ENCODE data around the gene NUP133.
A peak's percentile ranks its signal among the peaks of the same experiment; 100 is the strongest.
"Not testable (repeated sequence)": the region's sequence is repeated elsewhere in the genome, so short reads cannot be mapped to it uniquely, and the experiment has no call there.

The NUP133 gene

DNA sequence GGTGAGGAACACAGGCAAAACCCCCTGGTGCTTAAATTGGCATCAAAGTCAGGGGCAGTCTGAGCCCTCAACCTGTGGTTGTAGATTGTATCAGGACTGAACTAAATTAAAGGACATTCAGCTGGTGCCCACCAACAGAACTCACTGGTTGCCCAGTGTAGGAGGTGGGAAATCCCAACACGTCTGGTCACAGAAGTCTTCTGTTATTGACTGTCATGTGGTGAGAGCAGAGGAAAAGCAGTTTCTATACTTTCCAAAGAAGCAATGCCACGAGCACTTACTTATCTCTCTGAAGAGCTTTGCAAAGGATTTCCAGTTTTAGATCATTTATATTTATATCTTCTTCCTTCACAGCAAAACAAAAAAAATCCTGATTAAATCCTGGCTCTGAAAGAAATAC is 59.3 kb downstream of the NUP133 start:
- no peak for DNase-seq (ENCODE audit: low read depth)

DNA sequence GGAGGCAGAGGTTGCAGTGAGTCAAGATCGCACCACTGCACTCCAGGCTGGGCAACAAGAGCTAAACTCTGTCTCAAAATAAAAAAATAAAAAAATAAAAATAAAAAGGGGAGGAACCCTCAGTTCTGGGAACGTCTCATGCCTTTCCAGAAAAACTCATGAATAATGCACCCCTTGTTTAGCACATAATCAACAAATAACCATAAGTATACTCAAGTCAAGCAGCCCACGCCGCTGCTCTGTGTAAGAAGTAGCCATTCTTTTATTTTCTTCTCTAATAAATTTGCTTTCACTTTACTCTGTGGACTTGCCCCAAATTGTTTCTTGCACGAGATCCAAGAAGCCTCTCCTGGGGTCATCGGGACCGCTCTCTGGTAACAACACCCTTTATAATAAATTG is 59.8 kb downstream of the NUP133 start:
- no peak for DNase-seq (ENCODE audit: low read depth)

GRCh38 chr1:229447809-229448252 is 60.3 kb downstream of the NUP133 start:
- DNase-seq (ENCODE audit: low read depth) = no peak

DNA sequence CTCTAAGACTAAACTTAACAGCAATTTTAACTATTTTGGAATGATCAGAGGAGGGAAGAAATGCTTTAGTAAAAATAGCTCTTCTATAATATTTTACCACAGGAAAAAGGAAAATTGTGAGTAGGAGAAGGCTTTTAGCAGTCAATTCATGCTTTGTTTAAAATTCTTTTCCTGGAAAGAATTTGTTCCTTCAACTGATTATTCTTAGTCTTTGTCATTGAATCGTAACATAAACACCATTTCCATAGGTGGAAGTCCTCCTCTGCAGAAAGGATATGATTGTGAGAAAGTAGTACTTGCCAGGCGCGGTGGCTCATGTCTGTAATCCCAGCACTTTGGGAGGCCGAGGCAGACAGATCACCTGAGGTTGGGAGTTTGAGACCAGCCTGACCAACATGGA is 62.3 kb downstream of the NUP133 start:
- DNase-seq (ENCODE audit: low read depth) = no peak

- DNase-seq (ENCODE audit: low read depth) = peak; percentile 39
Observed at GRCh38 chr1:229440851-229441537, 67.1 kb downstream of the NUP133 start.

GRCh38 chr1:229438021-229438420 is 70.1 kb downstream of the NUP133 start:
- no peak for DNase-seq (ENCODE audit: low read depth)

GRCh38 chr1:229437443-229437842 is 70.7 kb downstream of the NUP133 start:
- no peak for DNase-seq (ENCODE audit: low read depth)

DNA sequence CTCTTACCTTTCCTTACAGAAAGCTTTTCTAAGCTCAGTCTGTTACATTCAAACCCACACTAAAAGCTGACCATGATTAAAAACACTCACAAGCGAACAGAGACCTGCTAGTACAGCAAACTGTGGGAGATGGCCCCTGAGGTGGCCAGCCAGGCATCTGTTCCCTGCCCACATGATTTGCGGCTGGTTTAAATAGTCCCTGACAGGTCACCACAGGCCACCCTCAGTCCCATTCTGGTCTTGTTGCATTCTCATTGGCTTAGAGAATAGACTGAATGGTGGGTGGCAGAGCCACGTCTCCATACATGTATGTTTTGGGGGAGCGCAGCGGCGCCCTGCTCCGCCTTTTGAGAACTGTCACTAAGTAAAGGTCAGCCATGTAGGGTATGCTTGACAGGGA is 71.9 kb downstream of the NUP133 start:
- no peak for DNase-seq (ENCODE audit: low read depth)

- DNase-seq (ENCODE audit: low read depth) = no peak
Observed at GRCh38 chr1:229434641-229435051, 73.5 kb downstream of the NUP133 start.

DNA sequence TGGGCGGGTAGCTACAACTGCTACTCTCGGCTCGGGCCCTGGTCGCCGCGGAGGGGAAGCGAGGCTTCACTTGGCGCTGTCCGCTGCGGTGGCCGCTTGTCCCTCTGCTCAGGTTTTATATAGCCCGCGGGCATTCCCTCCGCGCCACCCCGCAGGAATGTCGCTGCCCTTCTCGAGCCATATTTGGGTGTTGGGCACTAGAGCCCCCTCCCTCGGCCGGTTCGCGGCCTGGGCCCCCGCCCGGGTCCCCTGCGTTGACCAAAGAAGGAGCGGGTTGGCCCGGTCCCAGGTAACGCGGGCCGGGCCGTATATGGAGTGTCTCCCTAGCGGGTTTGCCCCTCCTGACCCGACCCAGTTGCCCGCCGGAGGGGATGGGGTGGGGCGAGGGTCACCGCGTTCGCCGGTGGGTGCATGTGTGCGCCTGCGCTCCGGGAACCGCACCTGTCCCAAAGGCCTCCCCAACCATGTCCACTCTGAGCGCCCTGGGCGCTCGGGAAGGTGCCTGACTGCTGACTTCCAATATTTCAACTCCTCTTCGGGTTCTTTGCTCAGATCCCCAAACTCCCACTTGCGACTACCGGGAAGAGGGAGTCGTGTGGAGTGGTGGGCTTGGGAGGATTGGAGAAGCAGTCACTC is 74.0 kb downstream of the NUP133 start, which contains the start of gene ACTA1:
Gene ACTA1 (minus strand): TSS at position 90 of the 636 bp plus-strand sequence. CDS start 979 bp downstream, outside the sequence.
- no peak for DNase-seq (ENCODE audit: low read depth)

- no peak for DNase-seq (ENCODE audit: low read depth)
Observed at GRCh38 chr1:229433364-229434004, 74.7 kb downstream of the NUP133 start.

DNA sequence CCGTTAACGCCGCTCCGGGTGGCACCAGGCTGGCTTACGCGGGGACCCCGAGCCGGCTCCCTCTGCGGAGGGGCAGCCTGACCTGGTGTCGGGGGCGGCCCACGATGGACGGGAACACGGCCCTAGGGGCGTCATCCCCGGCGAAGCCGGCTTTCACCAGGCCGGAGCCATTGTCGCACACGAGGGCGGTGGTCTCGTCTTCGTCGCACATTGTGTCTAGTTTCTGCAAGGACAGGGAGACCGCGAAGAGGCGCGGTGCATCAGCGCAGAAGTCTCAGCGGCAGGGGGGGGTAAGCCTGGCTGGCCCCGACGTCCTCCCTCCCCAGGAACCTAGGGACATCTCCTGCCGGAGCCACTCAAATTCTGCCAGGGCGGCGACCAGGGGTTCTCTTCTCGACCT is 75.2 kb downstream of the NUP133 start:
- DNase-seq (ENCODE audit: low read depth) = no peak

DNA sequence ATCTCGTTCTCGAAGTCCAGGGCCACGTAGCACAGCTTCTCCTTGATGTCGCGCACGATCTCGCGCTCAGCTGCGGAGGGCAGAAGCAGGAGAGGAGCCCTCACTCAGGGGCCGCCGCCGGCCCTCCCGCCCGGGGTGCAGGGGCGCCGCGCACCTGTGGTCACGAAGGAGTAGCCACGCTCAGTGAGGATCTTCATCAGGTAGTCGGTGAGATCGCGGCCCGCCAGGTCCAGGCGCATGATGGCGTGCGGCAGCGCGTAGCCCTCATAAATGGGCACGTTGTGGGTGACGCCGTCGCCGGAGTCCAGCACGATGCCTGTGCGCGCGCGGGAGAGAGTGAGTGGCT is 76.1 kb downstream of the NUP133 start:
- DNase-seq (ENCODE audit: low read depth) = no peak

DNA sequence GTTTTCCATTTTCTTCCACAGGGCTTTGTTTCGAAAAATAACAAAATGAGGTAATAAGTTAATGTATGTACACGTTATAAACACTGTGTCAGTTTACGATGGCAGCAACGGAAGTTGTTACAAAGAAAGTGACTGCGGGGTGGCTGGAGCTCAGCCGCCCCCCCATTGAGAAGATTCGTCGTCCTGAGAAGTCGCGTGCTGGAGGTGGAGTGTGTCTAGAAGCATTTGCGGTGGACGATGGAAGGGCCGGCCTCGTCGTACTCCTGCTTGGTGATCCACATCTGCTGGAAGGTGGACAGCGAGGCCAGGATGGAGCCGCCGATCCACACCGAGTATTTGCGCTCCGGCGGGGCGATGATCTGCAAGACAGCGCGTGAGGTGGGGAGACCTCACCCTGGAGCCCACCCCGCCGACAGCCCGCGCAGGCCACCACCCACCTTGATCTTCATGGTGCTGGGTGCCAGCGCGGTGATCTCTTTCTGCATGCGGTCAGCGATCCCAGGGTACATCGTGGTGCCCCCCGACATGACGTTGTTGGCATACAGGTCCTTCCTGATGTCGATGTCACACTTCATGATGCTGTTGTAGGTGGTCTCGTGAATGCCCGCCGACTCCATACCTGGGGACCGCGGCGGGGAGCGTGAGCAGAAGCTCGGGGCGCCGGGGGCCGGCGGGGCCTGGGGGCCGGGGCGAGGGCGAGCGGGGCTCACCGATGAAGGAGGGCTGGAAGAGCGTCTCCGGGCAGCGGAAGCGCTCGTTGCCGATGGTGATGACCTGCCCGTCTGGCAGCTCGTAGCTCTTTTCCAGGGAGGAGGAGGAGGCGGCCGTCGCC is 76.6 kb downstream of the NUP133 start:
- DNase-seq (ENCODE audit: low read depth) = no peak

DNA sequence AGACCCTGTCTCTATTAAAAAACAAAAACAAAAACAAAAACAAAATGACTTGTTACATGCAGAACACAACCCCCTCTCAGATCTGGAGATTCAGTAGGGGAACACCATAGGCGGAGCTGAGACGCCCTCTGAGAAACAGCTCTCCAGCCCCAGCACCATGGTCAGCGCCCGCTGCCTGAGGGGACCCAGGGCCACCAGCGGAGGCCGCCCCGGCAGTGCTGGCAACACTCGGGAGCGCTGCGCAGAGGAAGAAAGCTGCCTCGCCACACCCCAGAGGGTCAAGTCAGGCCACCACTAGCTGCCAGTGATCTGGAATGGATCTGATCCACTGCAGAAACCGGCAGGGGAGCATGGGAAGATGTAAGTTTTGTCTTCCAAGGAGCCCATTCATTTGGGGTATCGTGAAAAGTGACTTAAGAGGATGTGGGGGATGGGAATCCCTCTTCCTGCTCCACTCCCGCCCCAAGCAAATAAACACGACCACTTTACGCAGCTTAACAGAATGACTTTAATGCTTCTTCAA is 77.3 kb downstream of the NUP133 start:
- DNase-seq (ENCODE audit: low read depth) = no peak

- no peak for DNase-seq (ENCODE audit: low read depth)
Observed at GRCh38 chr1:229428256-229428655, 79.9 kb downstream of the NUP133 start.

DNA sequence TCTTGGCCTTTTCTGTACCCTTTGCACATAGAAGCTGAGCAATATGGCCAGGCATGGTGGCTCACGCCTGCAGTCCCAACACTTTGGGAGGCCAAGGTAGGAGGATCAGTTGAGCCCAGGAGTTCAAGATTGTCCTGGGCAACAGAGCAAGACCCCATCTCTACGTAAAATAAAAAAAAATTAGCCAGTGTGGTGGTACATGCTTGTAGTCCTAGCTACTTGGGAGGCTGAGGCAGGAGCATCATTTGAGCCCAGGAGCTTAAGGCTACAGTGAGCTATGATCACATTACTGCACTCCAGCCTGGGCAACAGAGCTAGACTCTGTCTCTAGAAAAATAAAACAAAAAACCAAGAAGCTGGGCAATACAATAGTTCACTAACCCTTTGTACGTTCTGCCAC is 80.6 kb downstream of the NUP133 start:
- no peak for DNase-seq (ENCODE audit: low read depth)

DNA sequence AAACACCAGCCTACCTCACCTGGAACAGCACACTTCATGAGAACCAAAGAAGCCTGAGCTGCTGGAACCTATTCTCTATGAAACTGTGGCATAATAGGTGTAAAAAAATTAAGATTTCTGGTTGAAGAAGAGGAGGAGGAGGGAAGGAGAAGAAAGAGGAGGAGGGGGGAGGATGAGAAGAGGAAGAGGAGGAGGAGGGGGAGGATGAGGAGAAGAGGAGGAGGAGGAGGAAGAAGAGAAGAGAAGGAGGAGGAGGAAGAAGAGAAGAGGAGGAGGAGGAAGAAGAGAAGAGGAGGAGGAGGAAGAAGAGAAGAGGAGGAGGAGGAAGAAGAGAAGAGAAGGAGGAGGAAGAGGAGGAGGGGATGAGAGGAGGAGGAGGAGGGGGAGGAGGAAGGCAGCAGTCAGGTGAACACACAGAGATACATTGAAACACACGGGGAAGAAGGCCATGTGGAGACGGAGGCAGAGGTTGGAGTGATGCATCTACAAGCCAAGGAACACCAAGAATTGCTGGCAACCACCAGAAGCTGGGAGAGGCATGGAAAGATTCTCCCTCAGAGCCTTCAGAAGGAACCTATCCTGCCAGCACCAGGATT is 82.5 kb downstream of the NUP133 start:
- DNase-seq (ENCODE audit: low read depth) = no peak

GRCh38 chr1:229420765-229421164 is 87.4 kb downstream of the NUP133 start:
- no peak for DNase-seq (ENCODE audit: low read depth)

DNA sequence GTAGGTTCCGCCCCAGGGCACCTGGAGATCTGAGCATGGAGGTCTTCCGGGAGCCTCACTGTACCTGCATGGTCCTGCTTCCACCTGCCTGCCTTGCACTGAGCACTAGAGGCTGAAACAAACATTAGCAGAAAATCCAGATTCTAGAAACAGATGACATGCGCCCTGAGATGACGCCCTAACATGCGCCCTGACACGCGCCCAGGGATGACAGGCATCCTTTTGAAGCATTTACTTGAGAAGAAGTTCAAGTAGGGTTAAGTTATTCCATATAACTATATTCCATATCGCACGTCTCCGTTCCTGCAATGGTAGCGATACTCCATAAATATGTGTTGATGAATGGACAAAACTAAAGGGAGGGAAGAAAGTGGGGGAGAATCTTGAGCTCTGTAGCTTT is 87.9 kb downstream of the NUP133 start:
- no peak for DNase-seq (ENCODE audit: low read depth)

GRCh38 chr1:229418586-229418985 is 89.6 kb downstream of the NUP133 start:
- not testable (repeated sequence) for DNase-seq (ENCODE audit: low read depth)

GRCh38 chr1:229412810-229413209 is 95.3 kb downstream of the NUP133 start:
- not testable (repeated sequence) for DNase-seq (ENCODE audit: low read depth)
